CD8-positive, alpha-beta memory T cell (primary cell): ENCODE measurements around the gene CASK. TPM values are rescaled to one million over a fixed set of nuclear protein-coding genes. Genes with fewer than 3 reads are reported as not detected.

Experiments used
- CTCF ChIA-PET: fragments of 350-600 bp; sonication (Branson Sonifier 250); formaldehyde crosslinking; loops from one replicate; lab custom pipeline; 2021; ENCODE audit warnings: antibody characterized with exemption; lab: Charles Lee
- POLR2A ChIA-PET: fragments of 350-600 bp; sonication (Branson Sonifier 250); formaldehyde crosslinking; loops from one replicate; lab custom pipeline; 2021; ENCODE audit warnings: antibody characterized with exemption; lab: Charles Lee
- DNase-seq, 5 donors: peaks; one replicate each; pipeline versions ENCODE4 v3.0.0 to v3.0.0-alpha.2; 2020 to 2022; ENCODE audit warnings: mixed read lengths in 1 of 5
- H3K27ac ChIP-seq: one replicate; pipeline ENCODE4 v1.7.0; 2013; ENCODE audit warnings: low read depth, mild to moderate bottlenecking, low read length, moderate library complexity
- H3K27me3 ChIP-seq: 2 replicates; pipeline ENCODE4 v1.7.0; 2013; ENCODE audit warnings: low read length, mild to moderate bottlenecking; ENCODE audit not compliant: insufficient read depth, poor library complexity, severe bottlenecking
- H3K36me3 ChIP-seq: 2 replicates; pipeline ENCODE4 v1.7.0; 2013; ENCODE audit warnings: mild to moderate bottlenecking, low read length, moderate library complexity; ENCODE audit not compliant: insufficient read depth
- H3K4me1 ChIP-seq: 2 replicates; pipeline ENCODE4 v1.7.0; 2013; ENCODE audit warnings: mild to moderate bottlenecking, low read length, moderate library complexity; ENCODE audit not compliant: insufficient read depth
- H3K4me3 ChIP-seq: 2 replicates; pipeline ENCODE4 v1.7.0; 2013; ENCODE audit warnings: mild to moderate bottlenecking, low read length
- H3K9me3 ChIP-seq: 2 replicates; pipeline ENCODE4 v1.7.0; 2013; ENCODE audit warnings: mild to moderate bottlenecking, low read length
- H3K27ac Mint-ChIP-seq, 8 donors: one replicate each; pipeline ENCODE4 v1.8.0; 2020 to 2021; ENCODE audit warnings: mixed read lengths in 8 of 8, mild to moderate bottlenecking in 6 of 8, inconsistent platforms in 3 of 8, moderate library complexity in 3 of 8
- H3K27me3 Mint-ChIP-seq, 2 donors: one replicate each; pipeline ENCODE4 v1.8.0; 2020 to 2021; ENCODE audit warnings: mixed read lengths in 2 of 2, mild to moderate bottlenecking in 1 of 2, moderate library complexity in 1 of 2
- H3K36me3 Mint-ChIP-seq, 3 donors: one replicate each; pipeline ENCODE4 v1.8.0; 2020 to 2021; ENCODE audit warnings: mixed read lengths in 3 of 3, inconsistent platforms in 1 of 3, mild to moderate bottlenecking in 1 of 3
- H3K4me1 Mint-ChIP-seq, 3 donors: one replicate each; pipeline ENCODE4 v1.8.0; 2020 to 2021; ENCODE audit warnings: mixed read lengths in 3 of 3, inconsistent platforms in 1 of 3, mild to moderate bottlenecking in 1 of 3
- H3K4me3 Mint-ChIP-seq, 7 donors: one replicate each; pipeline ENCODE4 v1.8.0; 2020 to 2021; ENCODE audit warnings: mixed read lengths in 7 of 7, mild to moderate bottlenecking in 6 of 7, moderate library complexity in 4 of 7, inconsistent platforms in 2 of 7
- H3K9me3 Mint-ChIP-seq, 5 donors: one replicate each; pipeline ENCODE4 v1.8.0; 2020 to 2022; ENCODE audit warnings: mixed read lengths in 5 of 5, mild to moderate bottlenecking in 3 of 5, moderate library complexity in 2 of 5, inconsistent platforms in 1 of 5
- polyA plus RNA-seq: library from polyadenylated mRNA; unstranded; fragments of 300-500 nt; fragmentation: Illumina TruSeq; gene quantifications from one replicate; pipeline ENCODE4 v1.2.3, GENCODE V29; 2021
- total RNA-seq, 2 experiments: library from RNA; stranded (reverse); gene quantifications; one replicate each; pipeline ENCODE4 v1.2.3, GENCODE V29; 2021

The CASK gene
- total and polyA plus RNA-seq, 3 experiments from 2014 or later: 20.2 to 32.5 (median 28.4) TPM

- Histone ChIP-seq H3K4me3 (peak overlapping the region; percentile 75), H3K4me1 (no peaks in the 10 kb centered on the region), H3K27me3 (no peaks in the 10 kb centered on the region), H3K9me3 (no peaks in the 10 kb centered on the region), H3K36me3 (no peaks in the 10 kb centered on the region), H3K27ac (peak overlapping the region; percentile 12)
- Mint-ChIP-seq H3K27me3 (peaks cover 0 to 2% of the 10 kb centered on the region in 2 donors), H3K4me1 (peaks cover 32 to 43% (median 38%) of the 10 kb centered on the region in 3 donors), H3K36me3 (peaks cover 0 to 6% (median 0%) of the 10 kb centered on the region in 3 donors), H3K27ac (peak overlapping the region; percentile 50 to 91 (median 88)), H3K4me3 (peak overlapping the region; percentile 87 to 99 (median 92)), H3K9me3 (peaks cover 0 to 3% (median 0%) of the 10 kb centered on the region in 5 donors)
- peak; percentile 2 to 45 (median 10) for DNase-seq
- ChIA-PET CTCF (interaction anchor here (1.5 kb wide), 1 partner anchor 1022 kb away, joined by 8 read pairs; no protein-coding TSS in a partner anchor), POLR2A (interaction anchor here (0.7 to 1.2 kb wide), 3 partner anchors 12 to 1025 kb away, joined by 3 to 4 read pairs (median 3); no protein-coding TSS in a partner anchor)
Observed at GRCh38 chrX:41922431-41923151, 763 bp downstream of the CASK start.

GRCh38 chrX:41921492-41922430 lies 1.6 kb downstream of the CASK start:
- POLR2A ChIA-PET: interaction anchor here (0.6 to 1.1 kb wide), 3 partner anchors 86 to 1063 kb away, joined by 3 to 14 read pairs (median 4); no protein-coding TSS in a partner anchor
- Histone ChIP-seq H3K27me3 (no peaks in the 10 kb centered on the region), H3K27ac (peak overlapping the region; percentile 12), H3K36me3 (no peaks in the 10 kb centered on the region), H3K4me3 (peak overlapping the region; percentile 75), H3K9me3 (no peaks in the 10 kb centered on the region), H3K4me1 (no peaks in the 10 kb centered on the region)
- H3K36me3 Mint-ChIP-seq: peaks cover 0 to 6% (median 0%) of the 10 kb centered on the region in 3 donors
- peaks cover 0 to 3% (median 0%) of the 10 kb centered on the region in 5 donors for H3K9me3 Mint-ChIP-seq
- H3K4me3 Mint-ChIP-seq: peak overlapping the region; percentile 87 to 99 (median 92)
- H3K27ac Mint-ChIP-seq: peak overlapping the region; percentile 50 to 91 (median 88)
- H3K27me3 Mint-ChIP-seq: peaks cover 0 to 2% of the 10 kb centered on the region in 2 donors
- CTCF ChIA-PET: interaction anchor here (1.5 kb wide), 1 partner anchor 1023 kb away, joined by 8 read pairs; no protein-coding TSS in a partner anchor
- peaks cover 38 to 51% (median 46%) of the 10 kb centered on the region in 3 donors for H3K4me1 Mint-ChIP-seq
- DNase-seq: peak in 4 of 5 donors; percentile 1 to 50 (median 12)

DNA sequence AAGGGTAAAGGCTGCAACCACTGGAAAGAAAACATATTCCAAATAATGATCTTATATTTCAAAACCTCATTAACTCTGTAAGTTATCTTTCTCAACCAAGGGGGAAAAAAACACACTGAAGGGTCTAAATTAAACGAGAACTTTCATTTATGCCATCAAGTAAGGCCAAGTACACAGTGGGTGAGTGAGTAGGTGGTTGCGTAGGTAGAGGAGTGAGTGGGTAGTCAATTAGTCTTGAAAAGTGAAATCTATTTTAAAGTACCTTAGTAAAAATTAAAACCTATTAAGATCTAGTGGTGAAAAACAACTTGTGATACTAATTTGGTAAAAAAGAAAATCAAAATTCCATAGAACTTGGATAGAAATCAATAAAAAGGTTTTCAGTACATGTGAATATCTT lies 3.5 kb downstream of the CASK start:
- Mint-ChIP-seq H3K27ac (peak overlapping the region in 6 of 8 donors; percentile 19 to 80 (median 64)), H3K36me3 (peaks cover 0 to 13% (median 0%) of the 10 kb centered on the region in 3 donors), H3K4me3 (peak overlapping the region; percentile 34 to 82 (median 69)), H3K9me3 (no peaks in the 10 kb centered on the region), H3K4me1 (peaks cover 47 to 63% (median 56%) of the 10 kb centered on the region in 3 donors), H3K27me3 (peaks cover 0 to 2% of the 10 kb centered on the region in 2 donors)
- Histone ChIP-seq H3K27ac (no peak overlapping the region), H3K9me3 (no peaks in the 10 kb centered on the region), H3K36me3 (no peaks in the 10 kb centered on the region), H3K4me1 (no peaks in the 10 kb centered on the region), H3K27me3 (no peaks in the 10 kb centered on the region), H3K4me3 (no peak overlapping the region)
- no peak for DNase-seq
- ChIA-PET CTCF (no interaction called here), POLR2A (no interaction called here)

DNA sequence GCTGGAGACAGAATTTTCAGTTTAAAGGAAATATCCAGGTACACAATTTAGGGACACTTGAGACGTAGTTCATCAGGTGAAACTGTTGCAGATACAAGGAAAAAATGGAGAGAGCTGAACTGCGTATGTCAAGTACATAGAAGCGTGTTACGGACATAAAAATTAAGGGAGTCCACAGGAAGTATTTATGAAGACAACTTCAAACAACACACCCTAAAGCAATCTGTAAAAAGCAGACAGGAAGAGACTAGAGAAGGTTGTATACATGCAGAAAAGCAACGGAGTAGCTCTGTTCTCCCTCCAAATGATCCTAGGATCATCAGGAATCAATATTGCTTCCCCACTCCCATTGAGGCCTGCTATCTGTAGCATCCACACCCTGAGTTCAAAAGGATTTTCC lies 5.8 kb downstream of the CASK start:
- no peaks in the 10 kb centered on the region for H3K9me3 ChIP-seq
- no peak overlapping the region for H3K27ac ChIP-seq
- H3K27me3 ChIP-seq: no peaks in the 10 kb centered on the region
- Mint-ChIP-seq H3K27ac (peak overlapping the region in 7 of 8 donors; percentile 75 to 90 (median 82)), H3K9me3 (no peaks in the 10 kb centered on the region), H3K36me3 (peaks cover 0 to 18% (median 0%) of the 10 kb centered on the region in 3 donors), H3K4me1 (peaks cover 59 to 78% (median 70%) of the 10 kb centered on the region in 3 donors), H3K4me3 (peak overlapping the region; percentile 68 to 83 (median 77)), H3K27me3 (peaks cover 0 to 5% of the 10 kb centered on the region in 2 donors)
- peak overlapping the region; percentile 14 for H3K4me3 ChIP-seq
- ChIA-PET POLR2A (no interaction called here), CTCF (no interaction called here)
- peak in 2 of 5 donors; percentile 10 to 25 for DNase-seq
- H3K36me3 ChIP-seq: no peaks in the 10 kb centered on the region
- H3K4me1 ChIP-seq: no peaks in the 10 kb centered on the region

DNA sequence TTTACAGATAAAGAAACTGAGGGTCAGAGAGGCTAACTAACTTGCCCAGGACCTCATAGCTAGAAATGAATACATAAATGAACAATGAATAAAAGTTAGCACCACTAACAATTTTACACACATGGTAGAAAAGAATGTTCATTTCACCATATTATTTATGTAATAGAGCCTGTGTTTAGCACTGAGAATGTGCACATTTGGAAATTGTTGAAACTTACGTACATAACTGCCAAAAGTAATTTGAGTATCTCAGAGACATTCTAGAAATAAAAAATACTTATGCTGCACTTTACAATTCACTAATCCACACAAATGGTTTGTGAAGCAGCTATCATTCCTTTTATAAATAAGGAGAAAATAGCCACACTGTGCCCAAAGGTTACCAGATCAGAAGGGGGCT lies 9.9 kb downstream of the CASK start:
- CTCF ChIA-PET: no interaction called here
- H3K4me3 Mint-ChIP-seq: no peak overlapping the region
- peaks cover 0 to 5% of the 10 kb centered on the region in 2 donors for H3K27me3 Mint-ChIP-seq
- Histone ChIP-seq H3K9me3 (no peaks in the 10 kb centered on the region), H3K36me3 (no peaks in the 10 kb centered on the region), H3K4me3 (no peak overlapping the region), H3K4me1 (peaks cover 6% of the 10 kb centered on the region), H3K27ac (no peak overlapping the region), H3K27me3 (no peaks in the 10 kb centered on the region)
- no peak overlapping the region for H3K27ac Mint-ChIP-seq
- peaks cover 63 to 82% (median 67%) of the 10 kb centered on the region in 3 donors for H3K4me1 Mint-ChIP-seq
- no peaks in the 10 kb centered on the region for H3K9me3 Mint-ChIP-seq
- POLR2A ChIA-PET: no interaction called here
- no peak for DNase-seq
- H3K36me3 Mint-ChIP-seq: peaks cover 0 to 13% (median 4%) of the 10 kb centered on the region in 3 donors

GRCh38 chrX:41912923-41913322 lies 10.4 kb downstream of the CASK start:
- ChIA-PET POLR2A (no interaction called here), CTCF (no interaction called here)
- DNase-seq: no peak
- Mint-ChIP-seq H3K4me3 (peak overlapping the region in 1 of 7 donors; percentile 38), H3K36me3 (peaks cover 0 to 13% (median 4%) of the 10 kb centered on the region in 3 donors), H3K27ac (peak overlapping the region in 1 of 8 donors; percentile 50), H3K9me3 (no peaks in the 10 kb centered on the region), H3K27me3 (peaks cover 0 to 5% of the 10 kb centered on the region in 2 donors), H3K4me1 (peaks cover 62 to 81% (median 67%) of the 10 kb centered on the region in 3 donors)
- no peaks in the 10 kb centered on the region for H3K36me3 ChIP-seq
- H3K4me3 ChIP-seq: no peak overlapping the region
- H3K4me1 ChIP-seq: peaks cover 8% of the 10 kb centered on the region
- H3K27me3 ChIP-seq: no peaks in the 10 kb centered on the region
- H3K27ac ChIP-seq: no peak overlapping the region
- H3K9me3 ChIP-seq: no peaks in the 10 kb centered on the region

DNA sequence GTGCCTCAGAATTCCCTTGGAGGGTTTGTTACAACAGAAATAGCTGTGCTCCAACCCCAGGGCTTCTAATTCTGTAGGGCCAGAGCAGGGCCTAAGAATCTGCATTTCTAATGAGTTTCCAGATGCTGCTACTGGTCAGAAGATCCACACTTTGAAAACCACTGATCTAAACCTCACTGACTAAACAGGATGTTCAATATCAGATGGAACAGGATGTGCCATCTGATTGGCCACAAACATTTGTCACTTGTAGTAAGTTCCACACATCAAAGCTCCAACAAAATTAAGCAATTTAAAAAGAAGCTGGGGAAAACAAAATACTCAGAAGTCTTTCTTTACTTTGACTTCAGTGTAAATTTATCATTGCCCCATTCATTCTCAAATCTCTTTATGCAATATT lies 14.3 kb downstream of the CASK start:
- peak overlapping the region; percentile 29 to 71 (median 55) for H3K4me3 Mint-ChIP-seq
- Histone ChIP-seq H3K9me3 (no peaks in the 10 kb centered on the region), H3K27me3 (no peaks in the 10 kb centered on the region), H3K36me3 (no peaks in the 10 kb centered on the region), H3K4me1 (peaks cover 22% of the 10 kb centered on the region), H3K27ac (no peak overlapping the region), H3K4me3 (no peak overlapping the region)
- peak overlapping the region in 7 of 8 donors; percentile 43 to 91 (median 73) for H3K27ac Mint-ChIP-seq
- peaks cover 0 to 2% of the 10 kb centered on the region in 2 donors for H3K27me3 Mint-ChIP-seq
- peaks cover 0 to 4% (median under 1%) of the 10 kb centered on the region in 3 donors for H3K36me3 Mint-ChIP-seq
- peak in 3 of 5 donors; percentile 7 to 27 (median 11) for DNase-seq
- H3K4me1 Mint-ChIP-seq: peaks cover 60 to 83% (median 61%) of the 10 kb centered on the region in 3 donors
- ChIA-PET CTCF (no interaction called here), POLR2A (no interaction called here)
- no peaks in the 10 kb centered on the region for H3K9me3 Mint-ChIP-seq
